A673 (cell line): ENCODE data around the gene GALM. TPM values are rescaled to one million over a fixed set of nuclear protein-coding genes. Genes with fewer than 3 reads are reported as not detected.

ENCODE experiments used
- BruUV-seq: library from RNA; stranded (reverse); fragments of 400-500 nt; replicated peaks from 2 replicates; lab custom pipeline; 2021; lab: Mats Ljungman, UMichigan
- CTCF ChIA-PET: fragments of 300-600 bp; sonication (Branson Sonifier 250); formaldehyde crosslinking; loops from one replicate; lab custom pipeline; 2022; ENCODE audit warnings: antibody characterized with exemption; lab: Charles Lee
- POLR2A ChIA-PET: fragments of 300-600 bp; sonication (Branson Sonifier 250); formaldehyde crosslinking; loops from one replicate; lab custom pipeline; 2022; ENCODE audit warnings: antibody characterized with exemption; ENCODE audit not compliant: low non-redundant PET; lab: Charles Lee
- DNase-seq: peaks from one replicate; pipeline ENCODE4 v3.0.0-alpha.2; 2015; ENCODE audit warnings: low spot score
- H3K27ac ChIP-seq: fragments of 200-600 bp; sonication (generic); 2 replicates; pipeline ENCODE4 v1.5.1; 2016; ENCODE audit warnings: mixed run types, low read depth, mild to moderate bottlenecking, mixed read lengths, antibody characterized with exemption, low read length; ENCODE audit not compliant: poor library complexity, severe bottlenecking
- H3K27me3 ChIP-seq: fragments of 200-600 bp; sonication (generic); replicated peaks from 2 replicates; pipeline ENCODE4 v1.6.1; 2017; ENCODE audit warnings: mixed run types, low read depth, mild to moderate bottlenecking, mixed read lengths, antibody characterized with exemption, low read length; ENCODE audit not compliant: insufficient read depth, poor library complexity
- H3K36me3 ChIP-seq: fragments of 200-600 bp; sonication (generic); 2 replicates; pipeline ENCODE4 v1.6.1; 2016; ENCODE audit warnings: mixed run types, mild to moderate bottlenecking, mixed read lengths, antibody characterized with exemption, low read length; ENCODE audit not compliant: insufficient read depth, poor library complexity, severe bottlenecking
- H3K4me1 ChIP-seq: fragments of 200-600 bp; sonication (generic); 2 replicates; pipeline ENCODE4 v1.6.1; 2017; ENCODE audit warnings: mixed run types, mild to moderate bottlenecking, mixed read lengths, antibody characterized with exemption, low read length; ENCODE audit not compliant: insufficient read depth, poor library complexity, severe bottlenecking
- H3K4me3 ChIP-seq: fragments of 200-600 bp; sonication (generic); 2 replicates; pipeline ENCODE4 v1.5.1; 2016; ENCODE audit warnings: low read depth, mixed run types, mild to moderate bottlenecking, mixed read lengths, low read length; ENCODE audit not compliant: poor library complexity, severe bottlenecking
- H3K9me3 ChIP-seq: fragments of 200-600 bp; sonication (generic); 2 replicates; pipeline ENCODE4 v1.6.1; 2016; ENCODE audit warnings: mixed run types, low read depth, mild to moderate bottlenecking, mixed read lengths, antibody characterized with exemption, low read length; ENCODE audit not compliant: poor library complexity, severe bottlenecking
- EZH2 ChIP-seq: fragments of 200-600 bp; sonication (generic); IDR thresholded peaks from 2 replicates; pipeline ENCODE4 v1.6.1; 2017; ENCODE audit warnings: borderline replicate concordance, low read depth, mild to moderate bottlenecking, mixed read lengths, antibody characterized with exemption, low read length; ENCODE audit not compliant: poor library complexity, severe bottlenecking
- intact Hi-C: fragments of 100-400 bp; cut with micrococcal nuclease; formaldehyde crosslinking; loops from one replicate; pipeline ENCODE4 v1.10.0; 2022; ENCODE audit not compliant: unreplicated experiment
- total RNA-seq: library from RNA; stranded (reverse); gene quantifications from 2 replicates; pipeline ENCODE4 v1.2.3, GENCODE V29; 2021
- TF ChIP-seq, protein P1 (sequence below): fragments of 300-800, 200-600 bp; sonication (generic); conservative IDR thresholded peaks from 2 replicates; pipeline ENCODE4 v1.5.1; 2017; ENCODE audit warnings: low read depth, mild to moderate bottlenecking, antibody characterized with exemption, low read length, moderate library complexity, mixed read lengths

GALM gene
- total RNA-seq, 1 experiment from 2014 or later, result 6.6 TPM

DNA sequence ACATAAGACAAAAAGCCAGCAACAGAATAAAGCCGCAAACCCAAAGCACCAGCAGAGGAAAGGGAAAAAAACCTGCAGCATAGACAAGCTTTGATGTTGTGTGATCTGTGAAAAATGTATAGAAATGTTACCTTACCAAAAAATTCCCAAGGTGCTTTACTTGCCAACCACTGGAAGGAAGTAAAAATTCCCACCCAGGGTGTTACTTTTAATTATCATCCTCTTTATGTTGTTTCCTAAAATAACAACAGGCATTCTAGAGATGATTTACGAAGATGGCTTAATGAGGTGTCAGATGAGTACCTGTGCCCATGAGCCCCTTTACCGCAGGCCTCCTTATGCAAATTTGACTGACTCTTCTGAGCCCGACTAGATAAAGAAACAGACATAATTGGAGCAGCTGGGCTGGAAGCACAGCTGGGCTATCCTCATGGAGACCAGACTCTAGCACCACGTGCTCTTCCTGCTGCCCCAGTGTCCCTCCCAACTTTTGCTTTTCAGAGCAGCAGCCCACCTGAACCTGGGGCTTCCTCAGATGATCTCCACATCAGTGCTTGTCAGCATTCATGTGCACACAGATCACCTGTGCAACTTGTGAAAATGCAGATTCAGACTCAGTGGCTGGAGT is 43.8 kb downstream of the GALM start:
- CTCF ChIA-PET, result no interaction called here

DNA sequence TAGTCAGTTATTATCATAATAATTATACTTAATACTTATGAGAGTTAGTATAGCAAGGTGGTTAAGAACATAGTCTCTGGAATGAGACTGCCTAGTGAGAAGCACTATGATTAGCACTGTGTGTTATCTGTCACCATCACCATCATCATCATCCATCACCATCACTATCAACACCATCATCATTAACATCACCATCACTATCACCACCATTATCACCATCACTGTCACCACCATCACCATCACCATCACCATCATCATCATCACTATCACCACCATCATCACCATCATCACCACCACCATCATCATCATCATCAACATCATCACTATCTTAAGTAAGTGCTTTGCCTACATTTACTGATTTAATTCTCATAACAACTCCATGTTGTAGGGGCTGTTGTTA is 45.6 kb downstream of the GALM start:
- H3K4me1 ChIP-seq, result no peaks in the 10 kb centered on the region
- TF ChIP-seq EZH2, result no peak
- TF ChIP-seq, protein P1, sequence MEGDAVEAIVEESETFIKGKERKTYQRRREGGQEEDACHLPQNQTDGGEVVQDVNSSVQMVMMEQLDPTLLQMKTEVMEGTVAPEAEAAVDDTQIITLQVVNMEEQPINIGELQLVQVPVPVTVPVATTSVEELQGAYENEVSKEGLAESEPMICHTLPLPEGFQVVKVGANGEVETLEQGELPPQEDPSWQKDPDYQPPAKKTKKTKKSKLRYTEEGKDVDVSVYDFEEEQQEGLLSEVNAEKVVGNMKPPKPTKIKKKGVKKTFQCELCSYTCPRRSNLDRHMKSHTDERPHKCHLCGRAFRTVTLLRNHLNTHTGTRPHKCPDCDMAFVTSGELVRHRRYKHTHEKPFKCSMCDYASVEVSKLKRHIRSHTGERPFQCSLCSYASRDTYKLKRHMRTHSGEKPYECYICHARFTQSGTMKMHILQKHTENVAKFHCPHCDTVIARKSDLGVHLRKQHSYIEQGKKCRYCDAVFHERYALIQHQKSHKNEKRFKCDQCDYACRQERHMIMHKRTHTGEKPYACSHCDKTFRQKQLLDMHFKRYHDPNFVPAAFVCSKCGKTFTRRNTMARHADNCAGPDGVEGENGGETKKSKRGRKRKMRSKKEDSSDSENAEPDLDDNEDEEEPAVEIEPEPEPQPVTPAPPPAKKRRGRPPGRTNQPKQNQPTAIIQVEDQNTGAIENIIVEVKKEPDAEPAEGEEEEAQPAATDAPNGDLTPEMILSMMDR, result no peak
- no peak overlapping the region for H3K27ac ChIP-seq
- ChIA-PET CTCF (no interaction called here), POLR2A (no interaction called here)
- no peaks in the 10 kb centered on the region for H3K9me3 ChIP-seq
- H3K4me3 ChIP-seq, result no peak overlapping the region
- H3K27me3 ChIP-seq, result no peaks in the 10 kb centered on the region
- intact Hi-C loops, result no loop called here
- no peak for DNase-seq
- BruUV-seq, result no TSS peak
- no peaks in the 10 kb centered on the region for H3K36me3 ChIP-seq

More for the DNA sequence above, 43.8 kb downstream of the GALM start:
- no TSS peak for BruUV-seq
- H3K27me3 ChIP-seq, result no peaks in the 10 kb centered on the region
- no peak for TF ChIP-seq EZH2
- TF ChIP-seq, protein P1, result no peak
- POLR2A ChIA-PET, result no interaction called here
- H3K36me3 ChIP-seq, result no peaks in the 10 kb centered on the region
- H3K4me3 ChIP-seq, result no peak overlapping the region
- no peak for DNase-seq
- intact Hi-C loops, result no loop called here
- no peaks in the 10 kb centered on the region for H3K9me3 ChIP-seq
- H3K27ac ChIP-seq, result no peak overlapping the region
- H3K4me1 ChIP-seq, result no peaks in the 10 kb centered on the region

DNA sequence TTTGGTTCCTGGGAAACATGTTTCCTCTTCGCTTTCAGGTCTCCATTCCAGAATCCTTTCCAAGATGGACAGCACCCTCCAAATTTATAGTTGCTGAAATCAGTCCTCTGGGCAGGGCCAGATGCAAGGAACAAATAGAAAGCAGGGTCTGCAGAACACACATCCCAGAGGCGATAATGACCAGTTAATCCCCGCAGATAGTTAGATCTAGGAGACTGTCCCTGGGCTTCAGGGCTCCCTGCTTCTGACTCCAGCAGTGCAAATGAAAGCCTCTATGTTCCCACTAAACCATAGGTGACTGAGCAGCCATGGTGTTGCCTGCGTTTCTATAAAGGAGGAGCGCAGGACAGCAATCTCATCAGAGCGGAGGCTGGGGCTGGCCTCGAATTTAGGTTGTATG is 46.5 kb downstream of the GALM start:
- Histone ChIP-seq H3K4me3 (no peak overlapping the region), H3K4me1 (no peaks in the 10 kb centered on the region), H3K36me3 (no peaks in the 10 kb centered on the region), H3K27ac (no peak overlapping the region), H3K27me3 (no peaks in the 10 kb centered on the region), H3K9me3 (no peaks in the 10 kb centered on the region)
- ChIA-PET CTCF (no interaction called here), POLR2A (no interaction called here)
- intact Hi-C loops, result no loop called here
- TF ChIP-seq EZH2, result no peak
- TF ChIP-seq, protein P1, result no peak
- no peak for DNase-seq
- no TSS peak for BruUV-seq
